Endothelial cell of umbilical vein (primary cell): ENCODE measurements around the gene CABLES1.

Experiments used
- CTCF ChIP-seq, 2 donors: IDR thresholded peaks; 1 replicate in 1 of 2; 2 replicates in 1 of 2; pipeline ENCODE4 v1.5.1; 2011; ENCODE audit warnings: low read length in 2 of 2, mild to moderate bottlenecking in 2 of 2, moderate library complexity in 2 of 2, control low read depth in 1 of 2, inconsistent platforms in 1 of 2, low read depth in 1 of 2; ENCODE audit not compliant: insufficient read depth in 1 of 2; ENCODE audit errors: extremely low read depth in 1 of 2
- JUN ChIP-seq: IDR thresholded peaks from 2 replicates; pipeline ENCODE4 v1.6.1; 2011; ENCODE audit warnings: borderline replicate concordance, low read depth; ENCODE audit not compliant: insufficient read length, insufficient read depth
- POLR2AphosphoS5 ChIP-seq: IDR thresholded peaks from 2 replicates; pipeline ENCODE4 v1.6.1; 2012; ENCODE audit warnings: low read depth, mild to moderate bottlenecking, control low read depth, low read length, moderate library complexity; ENCODE audit not compliant: insufficient read depth

GRCh38 chr18:23158058-23158457 lies 22.8 kb downstream of the CABLES1 start:
- TF ChIP-seq CTCF (IDR thresholded peaks at IDR 0.05; ENCODE audit: extremely low read depth in 1 of 2, insufficient read depth in 1 of 2, low read depth in 1 of 2, low read length in 2 of 2) (no peak), POLR2AphosphoS5 (no peak), JUN (no peak)
